Mucosa of stomach (tissue), 1 donor: ENCODE measurements around the gene KLHL9.
"Not testable (repeated sequence)": the region's sequence is repeated elsewhere in the genome, so short reads cannot be mapped to it uniquely, and the experiment has no call there.

Experiments
- H3K27me3 ChIP-seq: one replicate; pipeline ENCODE4 v1.7.0; 2013; ENCODE audit warnings: mild to moderate bottlenecking, low read length; ENCODE audit not compliant: control insufficient read depth, insufficient read depth
- H3K36me3 ChIP-seq: one replicate; pipeline ENCODE4 v1.7.0; 2013; ENCODE audit warnings: low read length; ENCODE audit not compliant: control insufficient read depth, insufficient read depth
- H3K4me1 ChIP-seq: one replicate; pipeline ENCODE4 v1.7.0; 2013; ENCODE audit warnings: mild to moderate bottlenecking, low read length; ENCODE audit not compliant: control insufficient read depth, insufficient read depth
- H3K4me3 ChIP-seq: one replicate; pipeline ENCODE4 v1.7.0; 2013; ENCODE audit warnings: low read length
- H3K9ac ChIP-seq: one replicate; pipeline ENCODE4 v1.7.0; 2013; ENCODE audit warnings: mild to moderate bottlenecking, low read length, moderate library complexity
- H3K9me3 ChIP-seq: one replicate; pipeline ENCODE4 v1.7.0; 2013; ENCODE audit warnings: mild to moderate bottlenecking, low read length, moderate library complexity; ENCODE audit not compliant: control insufficient read depth
- donor health status: Pancreatic carcinoma.

Gene KLHL9

GRCh38 chr9:21334701-21335632, at the start of gene KLHL9:
KLHL9 (minus strand) TSS chr9:21335404; CDS start chr9:21334859, 545 bp downstream.
- H3K4me1 ChIP-seq = peaks cover 30% of the 10 kb centered on the region
- H3K4me3 ChIP-seq = peak within 1 kb of the TSS; percentile 87
- H3K9me3 ChIP-seq = no peaks in the 10 kb centered on the region
- no peaks in the 10 kb centered on the region for H3K36me3 ChIP-seq
- peak within 1 kb of the TSS; percentile 99 for H3K9ac ChIP-seq
- H3K27me3 ChIP-seq = no peaks in the 10 kb centered on the region

GRCh38 chr9:21383627-21384026, 48.4 kb upstream of the KLHL9 start:
- no peaks in the 10 kb centered on the region for H3K36me3 ChIP-seq

GRCh38 chr9:21381448-21382339, 46.5 kb upstream of the KLHL9 start:
- Histone ChIP-seq H3K9ac (no peak overlapping the region), H3K9me3 (no peaks in the 10 kb centered on the region), H3K4me3 (no peak overlapping the region), H3K4me1 (peaks cover 5% of the 10 kb centered on the region), H3K36me3 (no peaks in the 10 kb centered on the region), H3K27me3 (peaks cover 5% of the 10 kb centered on the region)

More at GRCh38 chr9:21383627-21384026, 48.4 kb upstream of the KLHL9 start:
- peaks cover 5% of the 10 kb centered on the region for H3K4me1 ChIP-seq
- no peak overlapping the region for H3K9ac ChIP-seq
- H3K9me3 ChIP-seq = no peaks in the 10 kb centered on the region
- no peak overlapping the region for H3K4me3 ChIP-seq
- peaks cover 5% of the 10 kb centered on the region for H3K27me3 ChIP-seq

GRCh38 chr9:21371467-21371866, 36.3 kb upstream of the KLHL9 start:
- not testable (repeated sequence) for H3K4me3 ChIP-seq, H3K36me3 ChIP-seq, H3K9me3 ChIP-seq, H3K4me1 ChIP-seq, H3K27me3 ChIP-seq, H3K9ac ChIP-seq

- Histone ChIP-seq H3K4me1 (no peaks in the 10 kb centered on the region), H3K27me3 (no peaks in the 10 kb centered on the region), H3K4me3 (no peak within 1 kb of the TSS), H3K9me3 (no peaks in the 10 kb centered on the region), H3K36me3 (no peaks in the 10 kb centered on the region), H3K9ac (no peak within 1 kb of the TSS)
Measured at GRCh38 chr9:21367957-21368356, 32.8 kb upstream of the KLHL9 start, which contains the start of gene IFNA13. IFNA13 (minus strand) TSS chr9:21368057; CDS start chr9:21368010, 47 bp downstream.

- H3K4me3 ChIP-seq, H3K9me3 ChIP-seq, H3K4me1 ChIP-seq, H3K27me3 ChIP-seq, H3K9ac ChIP-seq, H3K36me3 ChIP-seq: not testable (repeated sequence)
Measured at GRCh38 chr9:21367169-21367568, 32.0 kb upstream of the KLHL9 start.

- H3K4me1 ChIP-seq = peaks cover 5% of the 10 kb centered on the region
- no peaks in the 10 kb centered on the region for H3K9me3 ChIP-seq
- H3K27me3 ChIP-seq = no peaks in the 10 kb centered on the region
- H3K4me3 ChIP-seq = no peak overlapping the region
- no peak overlapping the region for H3K9ac ChIP-seq
- H3K36me3 ChIP-seq = no peaks in the 10 kb centered on the region
Measured at GRCh38 chr9:21362287-21362686, 27.1 kb upstream of the KLHL9 start.

GRCh38 chr9:21357479-21358460, 22.6 kb upstream of the KLHL9 start:
- peaks cover 5% of the 10 kb centered on the region for H3K4me1 ChIP-seq
- no peaks in the 10 kb centered on the region for H3K36me3 ChIP-seq
- no peaks in the 10 kb centered on the region for H3K27me3 ChIP-seq
- no peaks in the 10 kb centered on the region for H3K9me3 ChIP-seq
- no peak overlapping the region for H3K9ac ChIP-seq
- no peak overlapping the region for H3K4me3 ChIP-seq

GRCh38 chr9:21350787-21351186, 15.6 kb upstream of the KLHL9 start, which contains the start of gene IFNA6:
IFNA6 (minus strand) TSS chr9:21350887; CDS start chr9:21350887, 0 bp downstream.
- Histone ChIP-seq H3K4me1 (no peaks in the 10 kb centered on the region), H3K36me3 (no peaks in the 10 kb centered on the region), H3K4me3 (no peak within 1 kb of the TSS), H3K9me3 (no peaks in the 10 kb centered on the region), H3K27me3 (no peaks in the 10 kb centered on the region), H3K9ac (no peak within 1 kb of the TSS)

GRCh38 chr9:21348430-21348970, 13.3 kb upstream of the KLHL9 start:
- Histone ChIP-seq H3K27me3 (no peaks in the 10 kb centered on the region), H3K4me3 (no peak overlapping the region), H3K9me3 (no peaks in the 10 kb centered on the region), H3K36me3 (no peaks in the 10 kb centered on the region), H3K4me1 (no peaks in the 10 kb centered on the region), H3K9ac (no peak overlapping the region)

- no peaks in the 10 kb centered on the region for H3K4me1 ChIP-seq
- H3K36me3 ChIP-seq = no peaks in the 10 kb centered on the region
- H3K9me3 ChIP-seq = no peaks in the 10 kb centered on the region
- no peaks in the 10 kb centered on the region for H3K27me3 ChIP-seq
- H3K4me3 ChIP-seq = no peak overlapping the region
- no peak overlapping the region for H3K9ac ChIP-seq
Measured at GRCh38 chr9:21340735-21341134, 5.5 kb upstream of the KLHL9 start.
